CD4-positive, alpha-beta T cell treated with Interleukin-2 at 100 ng/mL for 4 hours (primary cell): ENCODE results near the gene ZFHX3.

Experiments
- DNase-seq: peaks from one replicate; pipeline ENCODE4 v3.0.0-alpha.2; 2020; ENCODE audit warnings: low spot score

ZFHX3 gene

GRCh38 chr16:72948238-72948829 is 99.6 kb downstream of the ZFHX3 start:
- no peak for DNase-seq

GRCh38 chr16:72947379-72948237 is 100.3 kb downstream of the ZFHX3 start:
- DNase-seq, result no peak

- no peak for DNase-seq
Measured at GRCh38 chr16:72946474-72947194, 101.3 kb downstream of the ZFHX3 start.

DNA sequence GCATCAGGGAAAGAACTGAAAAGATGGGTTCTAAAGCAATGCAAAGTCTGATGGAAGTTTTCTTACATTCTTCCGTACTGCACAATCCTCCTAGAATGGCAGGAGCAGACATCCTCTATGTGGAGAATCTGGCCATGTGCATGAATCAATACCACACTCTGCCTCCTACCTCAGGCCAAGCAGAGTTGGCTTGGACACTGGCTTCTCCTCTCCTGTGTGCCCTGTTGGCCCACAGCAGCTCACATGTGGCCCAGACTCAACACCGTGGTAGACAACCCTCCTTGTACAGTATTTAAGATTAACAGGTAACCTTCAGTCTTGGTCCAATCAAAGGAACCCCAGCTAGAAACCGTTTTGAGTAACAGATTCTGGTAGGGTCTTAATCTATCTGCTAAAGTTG is 101.9 kb downstream of the ZFHX3 start:
- no peak for DNase-seq

- no peak for DNase-seq
Measured at GRCh38 chr16:72945611-72946010, 102.3 kb downstream of the ZFHX3 start.

DNA sequence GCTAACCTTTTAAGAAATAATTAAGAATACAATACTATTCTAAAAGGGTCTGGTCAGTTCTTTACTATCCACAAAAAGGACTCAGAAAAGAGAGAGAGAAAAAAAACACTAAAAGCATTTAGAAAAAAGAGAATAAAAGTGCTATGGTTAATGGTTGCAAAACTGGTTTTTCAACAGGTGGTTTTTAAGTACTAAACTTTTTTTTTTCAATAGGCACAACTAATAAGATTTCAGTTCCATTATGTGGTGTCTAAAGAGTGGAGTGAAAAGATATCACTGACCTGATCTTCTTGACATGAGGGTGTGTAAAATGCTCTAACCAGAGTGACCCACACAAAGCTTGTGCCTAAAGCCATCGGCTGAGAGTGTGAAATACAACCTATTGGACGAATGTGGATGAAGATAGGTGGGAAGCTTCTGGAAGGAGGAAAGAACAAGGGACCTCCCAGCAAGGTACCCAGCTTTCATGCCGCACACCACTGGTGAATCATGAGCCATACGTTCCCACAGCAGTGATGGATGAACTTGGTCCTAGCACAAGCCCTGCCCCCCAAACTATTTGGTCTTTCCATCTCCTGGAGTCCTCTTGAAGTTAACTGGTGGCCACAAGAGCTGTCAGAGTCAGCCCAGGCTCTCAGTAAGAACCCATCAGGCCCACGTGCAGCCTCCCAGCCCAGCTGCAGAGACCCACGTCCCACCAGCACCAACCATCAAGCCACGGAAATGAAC is 103.0 kb downstream of the ZFHX3 start:
- no peak for DNase-seq

GRCh38 chr16:72942021-72942420 is 105.9 kb downstream of the ZFHX3 start:
- DNase-seq, result no peak

DNA sequence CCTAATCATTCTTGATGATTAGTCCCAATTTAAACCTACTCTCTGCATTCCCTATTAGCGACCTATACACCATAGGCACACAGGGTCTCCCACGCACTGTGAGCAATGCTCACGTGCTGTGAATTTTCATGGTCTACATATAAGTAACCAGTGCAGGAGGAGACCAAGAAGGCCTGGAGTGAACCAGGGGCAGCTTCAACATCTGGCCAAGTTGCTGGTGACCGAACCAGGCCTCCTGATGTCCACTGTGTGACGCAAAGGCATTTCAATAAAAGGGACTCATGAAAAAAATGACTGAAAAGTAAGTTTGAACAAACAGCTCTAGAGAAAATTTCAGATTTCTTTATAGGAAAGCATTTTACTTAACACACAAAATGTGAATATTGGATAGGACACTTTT is 107.0 kb downstream of the ZFHX3 start:
- no peak for DNase-seq

DNA sequence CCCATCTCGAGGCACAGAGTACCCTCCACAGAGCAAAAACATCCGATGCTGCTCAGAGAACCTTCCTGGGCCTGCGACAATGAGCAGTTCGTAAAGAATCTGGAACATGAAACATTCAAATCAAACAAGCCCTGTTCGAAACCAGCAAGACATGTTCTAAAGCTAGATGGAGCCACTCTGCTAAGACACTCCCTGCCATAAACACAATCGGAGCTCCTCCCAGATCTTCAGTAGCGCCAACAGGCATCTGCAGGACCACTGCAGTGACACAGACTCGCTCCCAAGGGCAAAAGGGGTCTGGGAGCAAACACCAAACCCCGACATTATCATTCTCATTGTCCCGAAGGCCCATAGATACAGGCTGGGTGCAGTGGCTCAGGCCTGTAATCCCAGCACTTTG is 108.7 kb downstream of the ZFHX3 start:
- no peak for DNase-seq

GRCh38 chr16:72938795-72939164 is 109.1 kb downstream of the ZFHX3 start:
- DNase-seq, result no peak

DNA sequence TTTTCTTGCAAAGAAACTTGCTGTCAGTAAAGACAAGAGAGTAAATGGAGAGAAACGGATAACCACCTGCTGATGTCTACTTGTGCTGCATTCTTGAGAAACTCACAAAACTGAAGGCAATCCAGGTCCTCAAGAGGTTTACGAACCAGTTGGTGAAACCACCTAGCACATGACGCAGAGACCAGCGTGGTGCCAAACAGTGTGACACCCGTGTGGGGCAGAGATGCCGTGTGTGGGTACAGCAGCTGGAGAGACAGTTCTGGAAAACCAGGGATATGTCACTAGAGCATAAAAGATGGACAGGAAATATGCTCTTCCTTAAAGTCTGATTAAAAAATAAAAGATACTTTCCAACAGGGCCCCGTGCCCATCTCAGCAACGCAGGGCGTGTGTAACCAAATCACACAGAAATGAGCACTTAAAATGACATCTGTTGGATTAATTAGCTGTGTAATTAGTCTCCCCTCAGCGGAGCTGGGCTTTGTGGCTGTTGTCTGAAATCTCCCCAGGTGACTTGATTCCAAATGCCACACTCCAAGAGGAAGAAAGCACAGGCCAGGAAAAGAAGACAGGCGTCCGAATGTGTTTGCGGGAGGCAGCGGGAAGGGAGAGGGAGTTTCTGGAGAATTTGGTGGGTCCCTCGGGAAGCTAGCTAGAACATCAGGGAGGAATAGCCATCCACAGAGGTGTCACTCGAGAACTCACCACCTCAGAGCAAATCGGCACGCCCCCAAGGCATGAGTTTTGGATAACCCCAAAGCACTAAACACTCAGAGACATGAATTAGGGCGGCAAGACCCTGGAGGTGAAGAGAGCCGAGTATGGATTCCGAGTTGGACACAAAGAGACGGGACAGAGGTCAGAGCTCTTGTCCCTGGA is 109.8 kb downstream of the ZFHX3 start:
- no peak for DNase-seq

GRCh38 chr16:72937360-72937759 is 110.6 kb downstream of the ZFHX3 start:
- DNase-seq, result no peak

GRCh38 chr16:72936408-72936807 is 111.5 kb downstream of the ZFHX3 start:
- no peak for DNase-seq

- no peak for DNase-seq
Measured at GRCh38 chr16:72935896-72936295, 112.0 kb downstream of the ZFHX3 start.

DNA sequence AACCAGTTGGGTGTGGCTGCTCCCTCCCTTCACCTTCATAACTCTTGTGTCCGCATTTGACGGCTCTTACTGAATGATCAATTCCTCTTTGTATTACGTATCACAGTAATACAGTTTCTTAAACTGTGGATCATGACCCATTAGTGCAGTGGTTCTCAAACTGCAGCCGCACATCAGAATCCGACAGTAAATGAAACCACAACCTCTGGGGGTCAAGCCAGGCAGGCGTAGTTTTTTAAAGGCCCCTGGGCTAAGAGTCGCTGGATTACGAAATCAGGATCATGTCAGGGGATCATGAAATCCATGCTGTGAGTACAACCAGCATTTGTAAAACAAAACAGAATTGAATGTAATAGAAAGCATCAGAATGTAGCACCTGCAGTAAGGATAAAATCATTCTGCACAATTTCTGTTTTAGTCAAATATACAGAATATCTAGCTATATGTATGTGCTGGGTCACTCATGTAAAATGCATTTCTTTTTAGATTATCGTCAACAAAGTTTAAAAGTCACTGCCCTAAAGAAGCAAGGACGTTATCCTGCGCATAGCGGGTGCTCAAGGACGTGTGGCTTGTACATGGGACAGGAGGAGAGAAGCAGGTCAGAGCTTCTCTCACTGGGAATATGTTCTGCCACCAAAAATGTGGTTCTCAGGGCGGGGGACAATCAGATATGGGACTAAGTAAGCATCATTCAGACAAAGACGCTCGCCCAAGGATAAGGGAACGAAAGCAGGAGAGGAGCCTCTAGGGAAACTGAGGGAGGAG is 113.1 kb downstream of the ZFHX3 start:
- no peak for DNase-seq

DNA sequence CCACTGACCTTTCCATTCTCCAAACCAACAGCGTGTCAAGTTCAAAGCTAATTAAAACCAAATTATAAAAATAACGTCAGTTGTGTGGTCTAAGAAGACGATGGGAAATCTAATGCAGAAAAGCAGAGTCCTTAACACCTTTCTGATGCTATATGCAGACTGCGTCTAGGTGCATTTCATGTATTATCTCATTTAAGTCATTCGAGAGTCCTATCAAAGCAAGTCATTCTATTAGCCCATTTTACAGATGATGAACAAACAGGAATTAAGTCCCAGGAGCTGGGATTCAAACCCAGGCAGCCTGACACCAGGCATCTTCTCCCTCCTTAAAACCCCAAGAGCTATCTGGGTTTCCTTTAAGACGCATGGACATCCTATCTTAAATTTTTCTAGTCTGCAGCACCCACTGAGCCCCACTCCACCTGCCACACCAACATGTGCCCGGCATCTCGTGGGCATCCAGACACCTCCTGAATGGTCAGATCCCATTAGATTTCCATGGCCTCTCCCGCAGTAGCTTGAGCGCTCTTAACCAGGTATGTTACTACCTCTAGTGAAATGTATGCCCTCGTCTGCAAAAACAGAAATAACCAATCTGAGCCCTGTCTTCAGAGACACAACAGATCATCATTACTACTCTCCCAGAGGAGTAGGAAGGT is 115.1 kb downstream of the ZFHX3 start:
- DNase-seq, result no peak

GRCh38 chr16:72932050-72932449 is 115.9 kb downstream of the ZFHX3 start:
- no peak for DNase-seq

GRCh38 chr16:72930396-72930795 is 117.5 kb downstream of the ZFHX3 start:
- no peak for DNase-seq

DNA sequence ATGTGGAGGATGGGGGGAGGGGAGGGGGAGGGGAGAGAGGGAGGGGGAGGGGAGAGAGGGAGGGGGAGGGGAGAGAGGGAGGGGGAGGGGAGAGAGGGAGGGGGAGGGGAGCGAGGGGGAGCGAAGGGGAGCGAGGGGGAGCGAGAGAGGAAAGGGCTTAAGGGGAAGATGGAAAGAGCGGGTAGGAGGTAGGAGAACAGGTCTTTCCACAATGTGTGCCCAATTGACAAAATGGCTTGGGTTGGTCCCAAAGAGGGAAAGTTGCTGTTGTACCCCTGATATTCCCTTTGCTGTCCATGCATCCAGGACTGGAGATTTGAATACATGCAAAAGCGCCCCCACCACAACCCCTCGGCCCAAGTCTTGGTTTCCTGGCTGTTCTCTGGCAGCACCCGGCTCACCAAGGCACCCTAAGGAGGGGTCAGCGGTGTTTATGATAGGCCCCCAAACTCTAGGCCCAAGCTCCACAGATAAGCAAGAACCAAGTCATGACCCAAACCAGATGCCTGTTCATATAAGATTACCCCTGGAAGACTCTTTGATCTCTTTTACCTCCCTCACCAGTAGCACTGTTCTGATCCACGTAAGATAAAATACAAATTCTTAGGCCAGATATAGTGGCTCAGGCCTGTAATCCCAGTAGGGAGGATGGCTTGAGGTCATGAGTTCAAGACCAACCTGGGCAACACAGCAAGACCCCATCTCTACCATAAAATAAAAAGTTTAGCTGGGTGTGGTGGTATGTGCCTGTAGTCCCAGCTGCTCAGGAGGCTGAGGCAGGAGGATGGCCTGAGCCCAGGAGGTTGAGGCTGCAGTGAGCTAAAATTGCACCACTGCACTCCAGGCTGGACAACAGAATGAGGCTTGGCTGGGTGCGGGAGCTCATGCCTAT is 119.6 kb downstream of the ZFHX3 start:
- no peak for DNase-seq
